Stimulated activated CD4-positive, alpha-beta T cell treated with anti-CD3 and anti-CD28 coated beads, Interleukin-4, amount 100 ng/mL, for 48 hours (primary cell): Measurements from ENCODE around the gene GARS1.

Experiments used
- DNase-seq, 2 donors: peaks; one replicate each; pipeline ENCODE4 v3.0.0-alpha.2; 2020; ENCODE audit warnings: low read depth in 2 of 2

The GARS1 gene

DNA sequence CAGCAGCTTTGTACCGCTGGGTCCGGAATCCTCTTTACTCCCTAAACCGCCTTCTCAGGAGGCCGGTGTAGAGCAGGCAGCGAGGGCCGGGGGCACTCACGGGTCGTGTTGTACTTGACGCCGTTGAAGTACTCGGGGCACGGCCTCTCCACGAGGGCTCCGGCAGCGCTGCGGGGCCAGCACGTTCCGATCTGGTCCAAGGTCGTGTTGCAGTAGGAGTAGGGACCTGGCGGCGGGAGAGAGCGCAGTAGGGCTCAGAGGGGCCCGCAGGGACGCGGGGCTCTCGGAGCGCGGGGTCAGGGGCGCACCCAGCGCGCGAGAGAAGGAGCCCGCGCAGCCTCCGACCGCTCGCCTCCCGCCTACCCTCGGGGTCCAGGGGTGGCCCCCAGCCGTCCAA lies 87.1 kb downstream of the GARS1 start:
- DNase-seq: no peak

DNA sequence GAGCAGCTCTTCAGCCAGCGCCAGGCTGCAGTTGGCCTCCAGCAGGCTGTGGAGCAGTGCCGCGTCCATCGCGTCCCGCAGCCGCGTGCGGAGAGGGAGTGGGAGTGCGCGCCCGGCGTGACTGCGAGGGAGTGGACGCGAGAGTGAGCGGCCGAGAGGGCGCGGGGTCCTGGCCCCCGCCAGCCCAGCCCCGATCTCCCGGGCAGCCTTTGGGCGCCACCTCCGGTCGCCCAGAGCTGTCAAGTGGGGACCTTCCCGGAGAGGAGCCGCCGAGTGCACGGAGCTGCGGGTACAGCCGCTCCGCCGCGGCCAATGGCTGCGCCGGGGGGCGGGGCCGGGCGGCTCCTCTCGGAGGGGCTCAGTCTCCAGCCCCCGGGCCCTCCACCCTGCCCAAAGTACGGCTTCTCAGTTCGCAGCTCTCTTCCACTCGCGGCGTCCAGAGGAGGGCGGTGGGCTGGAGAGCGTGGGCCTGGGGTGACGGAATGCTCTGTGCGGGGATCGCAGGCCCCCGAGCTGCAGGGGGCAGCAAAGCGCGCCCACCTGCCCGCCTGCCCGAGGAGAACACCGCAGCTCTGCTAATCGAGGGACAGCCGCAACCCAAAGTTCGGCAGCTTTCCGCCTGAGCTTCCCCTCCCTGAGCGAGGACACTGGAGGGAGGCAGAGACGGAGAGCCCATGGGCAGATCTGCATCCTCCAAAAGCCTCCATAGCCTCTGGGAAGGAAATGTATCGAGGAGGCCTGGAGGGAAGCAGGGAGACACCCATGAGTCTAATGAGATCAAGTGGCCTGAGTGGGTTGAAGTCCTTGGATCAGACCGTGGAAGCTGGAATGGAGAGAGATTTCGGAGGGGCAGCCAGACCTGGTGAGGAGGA lies 87.8 kb downstream of the GARS1 start, which contains the start of gene CRHR2:
Gene CRHR2, minus strand, starts transcription at position 245 of the 872 bp plus-strand sequence. Its CDS starts 176 bp downstream, at position 69.
- peak in 1 of 2 donors; percentile 18 for DNase-seq

DNA sequence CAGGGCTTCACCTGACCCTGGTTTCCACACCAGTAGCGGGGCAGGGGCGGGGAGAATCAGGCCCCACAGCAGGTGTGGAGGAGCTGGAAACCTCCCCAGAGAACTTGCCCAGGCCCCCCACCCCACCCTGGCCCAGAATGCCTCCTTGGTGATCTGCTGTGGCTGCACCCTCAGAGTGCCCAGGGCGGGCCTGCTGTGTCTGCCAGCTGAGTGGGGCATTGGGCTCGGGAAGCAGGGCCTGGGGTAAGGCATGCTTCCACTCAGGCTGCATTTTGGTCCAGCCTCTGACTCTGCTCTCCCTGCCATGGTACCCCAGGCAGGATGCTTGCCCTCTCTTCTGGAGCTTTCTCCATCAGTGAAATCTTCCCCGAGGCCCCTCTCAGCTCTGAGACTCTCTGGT lies 88.6 kb downstream of the GARS1 start:
- no peak for DNase-seq
